Transverse colon (tissue), 4 donors: ENCODE data around the gene SOX8. TPM values are rescaled to one million over a fixed set of nuclear protein-coding genes. Genes with fewer than 3 reads are reported as not detected.

ENCODE experiments used
- DNase-seq: peaks from one replicate; pipeline ENCODE4 v3.0.0-alpha.2; 2019
- H3K27ac ChIP-seq, 4 donors: fragments of 200-600 bp; sonication (generic); 2 replicates each; pipeline ENCODE4 v1.5.1; 2016 to 2018; ENCODE audit warnings: inconsistent platforms in 4 of 4
- H3K27me3 ChIP-seq: fragments of 200-600 bp; sonication (generic); 2 replicates; pipeline ENCODE4 v1.5.1; 2017; ENCODE audit warnings: inconsistent platforms
- H3K36me3 ChIP-seq, 4 donors: fragments of 200-600 bp; sonication (generic); 2 replicates each; pipeline ENCODE4 v1.5.1; 2017 to 2019; ENCODE audit warnings: inconsistent platforms in 4 of 4
- H3K4me1 ChIP-seq, 4 donors: fragments of 200-600 bp; sonication (generic); 2 replicates each; pipeline ENCODE4 v1.5.1; 2017 to 2020; ENCODE audit warnings: inconsistent platforms in 4 of 4
- H3K4me3 ChIP-seq, 4 donors: fragments of 200-600 bp; sonication (generic); 1 replicate in 1 of 4; 2 replicates in 3 of 4; pipeline versions ENCODE4 v1.5.1 to v1.6.1; 2017 to 2019; ENCODE audit warnings: inconsistent platforms in 4 of 4
- H3K9me3 ChIP-seq, 2 donors: fragments of 200-600 bp; sonication (generic); 2 replicates each; pipeline ENCODE4 v1.5.1; 2017 to 2019; ENCODE audit warnings: inconsistent platforms in 2 of 2
- EP300 ChIP-seq: sonication (generic); formaldehyde crosslinking; IDR thresholded peaks from one replicate; pipeline ENCODE4 v1.6.1; 2017; ENCODE audit warnings: antibody characterized with exemption, low read depth
- POLR2A ChIP-seq: fragments of 450-650 bp; IDR thresholded peaks from one replicate; pipeline ENCODE4 v1.6.1; 2016; ENCODE audit warnings: antibody characterized with exemption, mild to moderate bottlenecking, moderate library complexity
- POLR2AphosphoS5 ChIP-seq, 3 donors: sonication (generic); formaldehyde crosslinking; IDR thresholded peaks; one replicate each; pipeline ENCODE4 v1.6.1; 2016; ENCODE audit warnings: antibody characterized with exemption in 3 of 3
- WGBS, 2 donors: methylation state at CpG; one replicate each; pipeline ENCODE4 v1.1.5; 2018; ENCODE audit warnings: low coverage in 1 of 2; 5-methylcytosine and 5-hydroxymethylcytosine counted together
- in situ Hi-C, 4 donors: fragments of 200-750 bp; cut with MboI; loops; one replicate each; pipeline versions ENCODE4 v1.15.0 to v1.15.1; 2017; ENCODE audit warnings: low sequenced_read_pairs in 3 of 4, low pct_ligation_motif_present in 1 of 4, low pct_unique_long_range_greater_than_20kb in 1 of 4
- intact Hi-C: fragments of 100-400 bp; cut with DNase I; formaldehyde crosslinking; loops from one replicate; pipeline ENCODE4 v1.15.1; 2023; ENCODE audit warnings: low total_unique reads
- total RNA-seq, 4 donors: library from RNA; depleted of rRNA; stranded (reverse); fragments of >200 nt; gene quantifications; one replicate each; pipeline ENCODE4 v1.1.0, GENCODE V29; 2016
- TF ChIP-seq, protein P1 (sequence below), 5 experiments: fragments of 200-600 bp in 3 of 5; fragments of 450-650 bp in 2 of 5; sonication (generic) in 3 of 5; IDR thresholded peaks; 1 replicate in 2 of 5; 2 replicates in 3 of 5; pipeline ENCODE4 v1.5.1; 2016 to 2017; ENCODE audit warnings: antibody characterized with exemption in 5 of 5, inconsistent platforms in 3 of 5, mild to moderate bottlenecking in 2 of 5, moderate library complexity in 1 of 5

The SOX8 gene
- total RNA-seq, 4 donors from 2014 or later: 0.37 to 1.9 (median 0.50) TPM

DNA sequence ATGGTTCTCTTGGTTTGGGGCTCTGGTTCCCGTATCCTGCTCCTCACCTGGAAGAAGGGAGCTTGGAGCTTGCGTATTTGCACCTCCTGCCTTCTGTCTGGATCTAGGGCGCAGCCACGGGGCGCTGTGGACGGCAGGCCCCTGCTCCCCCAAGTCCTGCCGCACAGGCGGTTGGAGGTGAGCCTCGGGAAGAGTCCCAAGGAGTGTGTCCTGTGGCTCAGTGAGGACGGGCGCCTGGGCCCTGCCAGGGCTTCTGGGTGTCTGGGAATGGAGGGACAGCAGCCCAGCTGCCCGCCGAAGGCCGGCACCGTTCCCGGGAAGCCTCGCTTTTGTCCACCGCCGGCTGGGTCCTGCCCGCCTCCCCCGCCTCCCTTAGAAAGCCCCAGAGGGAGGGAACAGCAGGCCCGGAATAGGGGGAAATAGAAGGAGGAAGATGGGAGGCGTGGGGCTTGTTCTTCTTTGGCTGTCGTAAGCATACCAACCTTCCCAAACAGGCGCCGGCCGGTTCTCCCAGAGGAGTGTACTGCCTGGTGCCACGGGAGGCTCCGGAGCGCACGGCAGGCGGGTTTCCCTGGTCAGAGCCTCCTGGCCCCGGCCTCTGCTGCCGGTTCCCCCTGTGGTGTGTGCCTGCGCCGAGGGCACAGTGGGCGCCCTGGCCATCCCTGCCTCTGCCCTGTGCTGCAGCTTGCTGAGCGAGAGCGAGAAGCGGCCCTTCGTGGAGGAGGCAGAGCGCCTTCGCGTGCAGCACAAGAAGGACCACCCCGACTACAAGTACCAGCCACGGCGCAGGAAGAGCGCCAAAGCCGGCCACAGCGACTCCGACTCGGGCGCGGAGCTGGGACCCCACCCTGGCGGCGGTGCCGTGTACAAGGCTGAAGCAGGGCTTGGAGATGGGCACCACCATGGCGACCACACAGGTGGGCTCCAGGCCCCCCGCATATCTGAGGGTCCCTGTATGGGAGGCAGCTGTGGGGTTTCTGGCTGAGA lies 1.8 kb downstream of the SOX8 start:
- no peaks in the 10 kb centered on the region for H3K9me3 ChIP-seq
- no peaks in the 10 kb centered on the region for H3K36me3 ChIP-seq
- no peak overlapping the region for H3K4me3 ChIP-seq
- TF ChIP-seq, protein P1, sequence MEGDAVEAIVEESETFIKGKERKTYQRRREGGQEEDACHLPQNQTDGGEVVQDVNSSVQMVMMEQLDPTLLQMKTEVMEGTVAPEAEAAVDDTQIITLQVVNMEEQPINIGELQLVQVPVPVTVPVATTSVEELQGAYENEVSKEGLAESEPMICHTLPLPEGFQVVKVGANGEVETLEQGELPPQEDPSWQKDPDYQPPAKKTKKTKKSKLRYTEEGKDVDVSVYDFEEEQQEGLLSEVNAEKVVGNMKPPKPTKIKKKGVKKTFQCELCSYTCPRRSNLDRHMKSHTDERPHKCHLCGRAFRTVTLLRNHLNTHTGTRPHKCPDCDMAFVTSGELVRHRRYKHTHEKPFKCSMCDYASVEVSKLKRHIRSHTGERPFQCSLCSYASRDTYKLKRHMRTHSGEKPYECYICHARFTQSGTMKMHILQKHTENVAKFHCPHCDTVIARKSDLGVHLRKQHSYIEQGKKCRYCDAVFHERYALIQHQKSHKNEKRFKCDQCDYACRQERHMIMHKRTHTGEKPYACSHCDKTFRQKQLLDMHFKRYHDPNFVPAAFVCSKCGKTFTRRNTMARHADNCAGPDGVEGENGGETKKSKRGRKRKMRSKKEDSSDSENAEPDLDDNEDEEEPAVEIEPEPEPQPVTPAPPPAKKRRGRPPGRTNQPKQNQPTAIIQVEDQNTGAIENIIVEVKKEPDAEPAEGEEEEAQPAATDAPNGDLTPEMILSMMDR (IDR thresholded peaks at IDR 0.05): no peak
- TF ChIP-seq POLR2AphosphoS5 (IDR thresholded peaks at IDR 0.05): no peak
- no peak for TF ChIP-seq POLR2A
- no peak for TF ChIP-seq EP300
- no peak for DNase-seq
- H3K27me3 ChIP-seq: peaks cover 65% of the 10 kb centered on the region
- intact Hi-C loops (no loop called here), in situ Hi-C loops (no loop called here)
- peaks cover 4 to 23% (median 13%) of the 10 kb centered on the region in 4 donors for H3K4me1 ChIP-seq
- WGBS, 2 donors: 27 to 57% methylated on average over 2 to 54 of the region's 59 CpGs
- H3K27ac ChIP-seq: no peak overlapping the region

DNA sequence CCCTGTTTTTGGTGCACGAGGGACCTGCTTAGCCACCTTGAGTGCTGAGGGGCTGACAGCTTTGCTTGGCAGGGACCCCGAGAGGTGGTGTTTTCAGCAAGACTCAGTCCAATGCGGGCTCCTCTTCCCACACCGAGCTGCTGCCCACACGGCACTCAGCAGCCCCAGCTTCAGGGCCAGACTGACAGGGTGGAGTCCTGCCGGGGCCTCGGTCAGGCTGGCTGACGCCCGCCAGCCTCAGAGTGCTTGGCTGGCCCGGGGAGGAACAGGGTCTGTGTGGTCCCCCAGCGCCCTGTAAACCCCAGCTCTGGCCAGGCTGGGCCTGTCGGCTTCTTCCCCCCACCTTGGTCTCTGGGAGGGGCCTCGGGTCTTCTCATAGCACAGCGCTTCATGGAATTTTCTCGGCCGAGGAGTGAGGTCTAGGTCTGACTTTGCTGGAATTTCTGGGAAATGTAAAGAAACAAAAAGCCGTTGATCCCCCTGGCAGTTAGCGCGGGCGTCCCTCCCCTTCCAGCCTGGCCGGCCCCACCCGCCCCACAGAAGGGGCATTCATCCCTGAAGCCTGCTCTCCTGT lies 2.6 kb downstream of the SOX8 start:
- Histone ChIP-seq H3K36me3 (no peaks in the 10 kb centered on the region), H3K4me1 (peaks cover 4 to 23% (median 13%) of the 10 kb centered on the region in 4 donors), H3K4me3 (no peak overlapping the region), H3K27ac (no peak overlapping the region), H3K27me3 (peaks cover 58% of the 10 kb centered on the region), H3K9me3 (no peaks in the 10 kb centered on the region)
- in situ Hi-C loops (no loop called here), intact Hi-C loops (no loop called here)
- DNase-seq: no peak
- 82% methylated on average over 13 of the region's 22 CpGs; no CpG with 5 or more reads in 1 of the 2 donors for WGBS, 2 donors
- TF ChIP-seq EP300: no peak
- no peak for TF ChIP-seq POLR2A
- TF ChIP-seq, protein P1 (IDR thresholded peaks at IDR 0.05): no peak
- no peak for TF ChIP-seq POLR2AphosphoS5 (IDR thresholded peaks at IDR 0.05)

DNA sequence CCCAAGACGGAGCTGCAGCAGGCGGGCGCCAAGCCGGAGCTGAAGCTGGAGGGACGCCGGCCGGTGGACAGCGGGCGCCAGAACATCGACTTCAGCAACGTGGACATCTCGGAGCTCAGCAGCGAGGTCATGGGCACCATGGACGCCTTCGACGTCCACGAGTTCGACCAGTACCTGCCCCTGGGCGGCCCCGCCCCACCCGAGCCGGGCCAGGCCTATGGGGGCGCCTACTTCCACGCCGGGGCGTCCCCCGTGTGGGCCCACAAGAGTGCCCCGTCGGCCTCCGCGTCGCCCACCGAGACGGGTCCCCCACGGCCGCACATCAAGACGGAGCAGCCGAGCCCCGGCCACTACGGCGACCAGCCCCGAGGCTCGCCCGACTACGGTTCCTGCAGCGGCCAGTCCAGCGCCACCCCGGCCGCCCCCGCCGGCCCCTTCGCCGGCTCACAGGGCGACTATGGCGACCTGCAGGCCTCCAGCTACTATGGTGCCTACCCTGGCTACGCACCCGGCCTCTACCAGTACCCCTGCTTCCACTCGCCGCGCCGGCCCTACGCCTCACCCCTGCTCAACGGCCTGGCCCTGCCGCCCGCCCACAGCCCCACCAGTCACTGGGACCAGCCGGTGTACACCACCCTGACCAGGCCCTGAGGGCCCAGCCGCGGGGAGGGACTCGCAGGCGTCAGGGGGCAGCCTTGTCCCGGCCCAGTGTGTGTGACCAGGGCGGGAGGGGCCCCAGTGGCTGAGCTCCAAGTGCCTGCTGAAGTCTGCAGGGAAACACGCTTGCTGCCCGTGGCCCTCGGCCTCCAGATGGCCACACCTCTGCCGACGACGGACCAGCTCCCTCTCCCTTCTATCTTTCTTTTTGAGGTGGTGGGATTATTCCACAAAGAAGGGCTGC lies 3.4 kb downstream of the SOX8 start:
- WGBS, 2 donors: 91% methylated on average over 60 of the region's 78 CpGs; no CpG with 5 or more reads in 1 of the 2 donors
- Histone ChIP-seq H3K27me3 (peaks cover 57% of the 10 kb centered on the region), H3K27ac (no peak overlapping the region), H3K36me3 (no peaks in the 10 kb centered on the region), H3K9me3 (no peaks in the 10 kb centered on the region), H3K4me3 (no peak overlapping the region), H3K4me1 (peaks cover 2 to 18% (median 13%) of the 10 kb centered on the region in 4 donors)
- TF ChIP-seq, protein P1 (IDR thresholded peaks at IDR 0.05): no peak
- no peak for TF ChIP-seq POLR2A
- no peak for TF ChIP-seq POLR2AphosphoS5 (IDR thresholded peaks at IDR 0.05)
- TF ChIP-seq EP300: no peak
- intact Hi-C loops: no loop called here
- in situ Hi-C loops: no loop called here
- DNase-seq: no peak
